Measurements from ENCODE around the gene PAK4.

Gene PAK4

DNA sequence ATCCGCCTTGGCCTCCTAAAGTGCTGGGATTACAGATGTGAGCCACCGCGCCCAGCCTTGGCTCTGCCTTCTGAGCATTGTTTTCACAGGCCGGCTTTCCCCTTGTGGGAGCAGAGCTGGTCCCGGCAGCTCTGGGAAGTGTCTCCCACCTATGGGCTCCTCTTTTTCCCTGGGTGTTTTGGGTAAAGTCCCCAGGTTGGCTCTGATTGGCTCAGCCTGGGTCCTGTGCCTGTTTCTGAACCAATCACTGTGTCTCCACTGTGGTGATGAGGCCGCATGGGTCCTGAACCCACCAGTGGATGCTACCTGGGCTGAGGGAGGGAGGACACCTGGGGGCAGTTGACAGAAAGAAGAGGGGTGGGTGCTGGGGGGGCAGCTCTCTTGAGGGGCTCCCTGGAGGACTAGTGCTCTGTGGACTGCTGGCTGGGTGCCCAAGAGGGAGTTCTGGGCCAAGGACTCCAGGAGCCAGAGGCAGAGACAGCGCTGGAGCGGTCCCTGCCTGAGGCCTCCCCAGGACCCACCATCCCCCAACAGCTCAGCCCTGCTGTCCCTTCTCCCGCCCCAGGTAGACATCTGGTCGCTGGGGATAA, 51.6 kb downstream of the PAK4 start:
- H3K4me3 ChIP-seq (ENCODE audit: low read depth, low read length), result no peak overlapping the region
- TF ChIP-seq, protein P1, sequence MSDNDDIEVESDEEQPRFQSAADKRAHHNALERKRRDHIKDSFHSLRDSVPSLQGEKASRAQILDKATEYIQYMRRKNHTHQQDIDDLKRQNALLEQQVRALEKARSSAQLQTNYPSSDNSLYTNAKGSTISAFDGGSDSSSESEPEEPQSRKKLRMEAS (IDR thresholded peaks at IDR 0.05; ENCODE audit: low read depth, low read length), result no peak
- TF ChIP-seq, protein P2, sequence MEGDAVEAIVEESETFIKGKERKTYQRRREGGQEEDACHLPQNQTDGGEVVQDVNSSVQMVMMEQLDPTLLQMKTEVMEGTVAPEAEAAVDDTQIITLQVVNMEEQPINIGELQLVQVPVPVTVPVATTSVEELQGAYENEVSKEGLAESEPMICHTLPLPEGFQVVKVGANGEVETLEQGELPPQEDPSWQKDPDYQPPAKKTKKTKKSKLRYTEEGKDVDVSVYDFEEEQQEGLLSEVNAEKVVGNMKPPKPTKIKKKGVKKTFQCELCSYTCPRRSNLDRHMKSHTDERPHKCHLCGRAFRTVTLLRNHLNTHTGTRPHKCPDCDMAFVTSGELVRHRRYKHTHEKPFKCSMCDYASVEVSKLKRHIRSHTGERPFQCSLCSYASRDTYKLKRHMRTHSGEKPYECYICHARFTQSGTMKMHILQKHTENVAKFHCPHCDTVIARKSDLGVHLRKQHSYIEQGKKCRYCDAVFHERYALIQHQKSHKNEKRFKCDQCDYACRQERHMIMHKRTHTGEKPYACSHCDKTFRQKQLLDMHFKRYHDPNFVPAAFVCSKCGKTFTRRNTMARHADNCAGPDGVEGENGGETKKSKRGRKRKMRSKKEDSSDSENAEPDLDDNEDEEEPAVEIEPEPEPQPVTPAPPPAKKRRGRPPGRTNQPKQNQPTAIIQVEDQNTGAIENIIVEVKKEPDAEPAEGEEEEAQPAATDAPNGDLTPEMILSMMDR (IDR thresholded peaks at IDR 0.05; ENCODE audit: low read depth, low read length), result no peak
- TF ChIP-seq MYC (IDR thresholded peaks at IDR 0.05; ENCODE audit: low read depth, low read length) (no peak), POLR2A (IDR thresholded peaks at IDR 0.05; ENCODE audit: extremely low read depth, insufficient read length) (no peak)
- DNase-seq (ENCODE audit: low read depth), result no peak

DNA sequence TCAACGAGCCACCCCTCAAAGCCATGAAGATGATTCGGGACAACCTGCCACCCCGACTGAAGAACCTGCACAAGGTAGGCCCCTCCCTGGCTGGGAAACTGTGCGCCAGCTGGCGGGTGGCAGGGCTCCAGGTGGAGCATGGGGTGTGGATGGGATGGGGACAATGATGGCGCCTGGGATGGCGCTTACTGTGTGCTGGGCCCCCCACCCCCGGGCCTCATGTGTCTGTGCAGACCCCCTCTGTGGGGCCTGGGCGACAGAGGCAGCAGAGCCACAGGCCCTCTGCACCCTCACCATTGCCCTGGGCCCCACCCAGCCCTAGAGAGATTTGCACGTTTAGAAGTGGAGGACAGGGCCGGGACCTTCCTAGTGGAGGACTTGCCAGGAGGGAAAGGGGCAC, 52.1 kb downstream of the PAK4 start:
- TF ChIP-seq, protein P2 (IDR thresholded peaks at IDR 0.05; ENCODE audit: low read depth, low read length), result no peak
- TF ChIP-seq MYC (IDR thresholded peaks at IDR 0.05; ENCODE audit: low read depth, low read length) (no peak), POLR2A (IDR thresholded peaks at IDR 0.05; ENCODE audit: extremely low read depth, insufficient read length) (no peak)
- TF ChIP-seq, protein P1 (IDR thresholded peaks at IDR 0.05; ENCODE audit: low read depth, low read length), result no peak
- H3K4me3 ChIP-seq (ENCODE audit: low read depth, low read length), result no peak overlapping the region

DNA sequence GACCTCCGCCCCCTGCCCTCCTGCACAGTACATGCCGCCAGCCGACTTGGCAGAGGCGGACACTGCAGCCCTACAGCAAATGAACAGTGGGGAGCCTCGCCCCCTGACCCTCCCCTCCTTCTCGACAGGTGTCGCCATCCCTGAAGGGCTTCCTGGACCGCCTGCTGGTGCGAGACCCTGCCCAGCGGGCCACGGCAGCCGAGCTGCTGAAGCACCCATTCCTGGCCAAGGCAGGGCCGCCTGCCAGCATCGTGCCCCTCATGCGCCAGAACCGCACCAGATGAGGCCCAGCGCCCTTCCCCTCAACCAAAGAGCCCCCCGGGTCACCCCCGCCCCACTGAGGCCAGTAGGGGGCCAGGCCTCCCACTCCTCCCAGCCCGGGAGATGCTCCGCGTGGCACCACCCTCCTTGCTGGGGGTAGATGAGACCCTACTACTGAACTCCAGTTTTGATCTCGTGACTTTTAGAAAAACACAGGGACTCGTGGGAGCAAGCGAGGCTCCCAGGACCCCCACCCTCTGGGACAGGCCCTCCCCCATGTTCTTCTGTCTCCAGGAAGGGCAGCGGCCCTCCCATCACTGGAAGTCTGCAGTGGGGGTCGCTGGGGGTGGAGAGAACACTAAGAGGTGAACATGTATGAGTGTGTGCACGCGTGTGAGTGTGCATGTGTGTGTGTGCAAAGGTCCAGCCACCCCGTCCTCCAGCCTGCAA, 52.9 kb downstream of the PAK4 start:
- no peak for DNase-seq (ENCODE audit: low read depth)
- H3K4me3 ChIP-seq (ENCODE audit: low read depth, low read length), result no peak overlapping the region
- TF ChIP-seq POLR2A (IDR thresholded peaks at IDR 0.05; ENCODE audit: extremely low read depth, insufficient read length), result no peak
- TF ChIP-seq MYC (IDR thresholded peaks at IDR 0.05; ENCODE audit: low read depth, low read length), result no peak
- TF ChIP-seq, protein P1 (IDR thresholded peaks at IDR 0.05; ENCODE audit: low read depth, low read length), result no peak
- TF ChIP-seq, protein P2 (IDR thresholded peaks at IDR 0.05; ENCODE audit: low read depth, low read length), result no peak

More for the DNA sequence above, 52.1 kb downstream of the PAK4 start:
- DNase-seq (ENCODE audit: low read depth), result no peak

DNA sequence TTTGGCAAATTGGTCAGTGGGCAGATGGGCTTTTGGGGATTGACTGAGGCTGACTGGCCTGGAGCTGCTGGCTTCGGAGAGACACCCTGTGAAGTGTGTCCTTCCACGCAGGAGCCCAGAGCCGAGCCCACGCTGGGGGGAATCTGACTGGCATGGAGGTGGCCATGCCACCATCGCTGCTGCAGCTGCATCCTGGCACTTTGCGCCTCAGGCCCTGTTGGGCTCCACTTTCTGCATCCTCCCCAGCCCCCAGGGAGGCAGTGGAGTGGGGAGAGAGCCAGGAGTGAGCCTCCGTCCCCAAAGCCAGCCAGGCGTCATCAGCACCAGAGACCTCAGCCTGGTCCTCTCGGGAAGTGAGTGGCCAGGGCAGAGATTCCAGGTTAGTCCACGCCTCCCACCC, 54.2 kb downstream of the PAK4 start:
- no peak for TF ChIP-seq MYC (IDR thresholded peaks at IDR 0.05; ENCODE audit: low read depth, low read length)
- TF ChIP-seq, protein P2 (IDR thresholded peaks at IDR 0.05; ENCODE audit: low read depth, low read length), result no peak
- no peak for TF ChIP-seq POLR2A (IDR thresholded peaks at IDR 0.05; ENCODE audit: extremely low read depth, insufficient read length)
- TF ChIP-seq, protein P1 (IDR thresholded peaks at IDR 0.05; ENCODE audit: low read depth, low read length), result no peak
- DNase-seq (ENCODE audit: low read depth), result no peak
- H3K4me3 ChIP-seq (ENCODE audit: low read depth, low read length), result no peak overlapping the region

DNA sequence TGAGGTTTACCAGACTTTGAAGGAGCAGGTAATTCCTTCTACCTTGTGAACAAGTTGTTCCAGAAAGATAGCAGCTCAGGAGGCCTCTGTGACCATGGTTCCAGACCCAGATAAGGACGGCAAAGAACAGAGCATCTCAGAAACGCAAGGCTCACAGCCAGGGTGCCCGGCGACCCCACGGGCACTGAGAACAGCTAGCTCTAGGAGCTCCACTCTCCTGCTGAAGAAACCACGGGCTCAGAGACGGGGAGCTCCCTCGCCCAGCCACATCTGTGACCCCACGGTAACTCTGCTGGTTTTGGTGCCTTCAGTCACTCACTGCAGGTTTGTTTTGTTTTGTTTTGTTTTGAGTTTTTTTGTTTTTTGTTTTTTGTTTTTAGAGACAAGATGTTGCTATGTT, 55.2 kb downstream of the PAK4 start:
- no peak overlapping the region for H3K4me3 ChIP-seq (ENCODE audit: low read depth, low read length)
- TF ChIP-seq, protein P2 (IDR thresholded peaks at IDR 0.05; ENCODE audit: low read depth, low read length), result no peak
- TF ChIP-seq MYC (IDR thresholded peaks at IDR 0.05; ENCODE audit: low read depth, low read length) (no peak), POLR2A (IDR thresholded peaks at IDR 0.05; ENCODE audit: extremely low read depth, insufficient read length) (no peak)
- TF ChIP-seq, protein P1 (IDR thresholded peaks at IDR 0.05; ENCODE audit: low read depth, low read length), result no peak
- DNase-seq (ENCODE audit: low read depth), result no peak

Data from NB4 (cell line).